Fibroblast of lung (primary cell): ENCODE results near the gene HGF.

Source experiments
- CTCF ChIP-seq, 2 donors: IDR thresholded peaks in 1 of 2; conservative IDR thresholded peaks in 1 of 2; 1 replicate in 1 of 2; 2 replicates in 1 of 2; pipeline ENCODE4 v1.5.1; 2011 to 2012; ENCODE audit warnings: low read length in 2 of 2, control low read depth in 1 of 2, inconsistent platforms in 1 of 2, low read depth in 1 of 2, mild to moderate bottlenecking in 1 of 2
- EZH2 ChIP-seq: IDR thresholded peaks from 2 replicates; pipeline ENCODE4 v1.5.1; 2012; ENCODE audit warnings: low read length, control low read depth, mild to moderate bottlenecking; ENCODE audit errors: missing control alignments

GRCh38 chr7:81751619-81752317 is 18.1 kb downstream of the HGF start:
- TF ChIP-seq CTCF (conservative IDR thresholded peaks at IDR 0.05 in 1 of 2, IDR thresholded peaks at IDR 0.05 in 1 of 2; ENCODE audit: low read depth in 1 of 2, low read length in 2 of 2): no peak
- no peak for TF ChIP-seq EZH2
